Hematopoietic multipotent progenitor cell treated with erythropoietin and hydrocortisone succinate and interleukin-3 and kit ligand, for 8 days (in vitro differentiated cells): Measurements from ENCODE around the gene COA5.

ENCODE experiments used
- DNase-seq: peaks from one replicate; pipeline ENCODE4 v3.0.0-alpha.2; 2015

COA5 gene

DNA sequence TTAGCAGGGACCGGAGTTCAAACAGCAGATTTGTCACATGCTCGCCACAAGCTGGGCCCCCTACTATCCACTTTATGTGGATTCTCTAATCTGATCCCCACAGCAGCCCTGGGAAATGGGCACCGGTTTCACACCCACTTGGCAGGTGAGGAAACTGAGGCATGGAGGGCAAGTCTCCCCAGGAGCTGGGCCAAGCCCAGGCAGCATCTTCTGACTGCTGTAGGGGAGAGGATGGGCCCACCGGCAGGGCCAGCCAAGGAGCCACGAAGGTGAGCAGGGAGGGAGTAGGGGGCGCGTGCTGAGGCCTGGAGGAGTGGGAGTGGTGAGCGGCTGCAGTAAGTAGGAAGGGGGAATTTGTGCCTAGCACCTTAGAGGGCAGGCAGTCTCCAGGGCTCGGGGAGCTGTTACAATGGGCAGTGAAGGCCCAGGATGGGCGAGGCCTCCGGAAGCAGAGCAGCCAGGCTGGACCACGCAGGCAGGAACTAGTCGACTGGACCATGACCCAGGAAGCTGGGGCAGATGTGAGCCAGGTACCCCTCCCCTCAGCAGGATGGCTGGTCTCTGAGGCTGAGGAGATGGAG is 37.1 kb downstream of the COA5 start:
- no peak for DNase-seq

GRCh38 chr2:98570356-98570755 is 38.0 kb downstream of the COA5 start:
- DNase-seq: no peak

- DNase-seq: no peak
Observed at GRCh38 chr2:98569915-98570314, 38.4 kb downstream of the COA5 start.

- DNase-seq: peak; percentile 45
Observed at GRCh38 chr2:98569197-98569793, 39.0 kb downstream of the COA5 start.

DNA sequence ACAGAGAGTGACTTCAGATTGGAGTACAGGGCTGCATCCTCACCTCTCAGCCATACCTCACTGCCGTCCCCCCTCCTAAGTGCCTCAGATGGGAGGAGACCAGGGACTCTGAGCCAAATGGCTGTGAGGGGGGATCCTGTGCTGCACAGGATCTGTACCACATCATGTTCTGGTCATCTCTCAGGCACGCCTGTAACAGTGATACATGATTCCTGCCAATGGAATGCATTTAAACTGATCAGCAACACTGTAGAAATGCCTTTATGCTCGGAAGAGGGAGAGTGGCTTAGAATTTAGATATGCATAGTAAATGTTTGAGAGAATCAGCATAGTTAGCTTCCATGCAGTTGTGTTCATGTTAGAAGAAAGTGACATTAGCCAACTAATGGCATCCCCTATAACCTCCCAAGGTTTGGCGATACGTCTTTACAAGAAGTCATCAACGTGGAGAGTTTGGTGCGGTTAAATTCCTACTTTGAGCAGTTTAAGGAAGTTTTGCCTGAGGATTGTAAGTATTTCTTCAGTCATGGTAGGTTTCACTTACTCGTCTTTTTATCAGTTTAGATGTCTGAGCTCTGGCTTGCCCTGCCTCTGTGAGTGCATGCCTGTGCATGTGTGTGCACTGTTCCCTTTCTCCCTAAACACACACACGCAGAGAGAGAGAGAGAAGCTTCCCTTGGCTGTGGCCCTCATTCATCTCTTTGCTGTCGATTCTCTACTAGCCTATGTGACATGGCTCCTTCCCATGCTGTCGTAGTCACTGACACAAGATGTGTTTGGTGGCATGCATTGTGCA is 40.0 kb downstream of the COA5 start:
- no peak for DNase-seq

- DNase-seq: no peak
Observed at GRCh38 chr2:98565941-98566340, 42.4 kb downstream of the COA5 start.

DNA sequence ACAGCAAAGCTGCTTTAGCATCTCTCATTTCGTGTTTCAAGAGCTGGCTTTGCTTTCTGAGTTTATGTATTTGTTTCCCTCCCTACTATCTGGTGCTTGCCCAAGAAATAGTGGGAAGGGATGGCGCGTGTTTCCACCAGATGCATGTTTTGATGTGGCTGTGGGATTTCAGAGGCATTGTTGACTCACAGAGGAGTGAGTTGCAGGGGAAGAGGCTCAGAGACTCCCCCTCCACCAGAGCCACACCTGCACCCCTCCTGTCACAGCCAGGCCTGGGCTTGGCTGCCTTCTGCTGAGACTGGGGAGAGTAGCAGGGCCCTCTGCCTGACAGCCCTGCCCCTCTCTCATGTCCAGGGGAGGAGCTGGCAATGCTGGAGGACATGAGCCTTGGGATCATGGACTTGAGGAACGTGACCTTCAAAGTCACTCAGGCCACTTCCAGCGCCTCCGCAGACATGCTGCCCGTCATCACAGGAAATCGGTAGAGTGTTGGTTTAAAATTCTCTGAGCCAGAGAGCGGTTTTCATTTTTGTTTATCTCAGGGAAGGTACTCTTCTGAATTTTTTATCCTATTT is 42.9 kb downstream of the COA5 start:
- no peak for DNase-seq

GRCh38 chr2:98564541-98565132 is 43.7 kb downstream of the COA5 start:
- DNase-seq: no peak

GRCh38 chr2:98563394-98563793 is 44.9 kb downstream of the COA5 start:
- no peak for DNase-seq

DNA sequence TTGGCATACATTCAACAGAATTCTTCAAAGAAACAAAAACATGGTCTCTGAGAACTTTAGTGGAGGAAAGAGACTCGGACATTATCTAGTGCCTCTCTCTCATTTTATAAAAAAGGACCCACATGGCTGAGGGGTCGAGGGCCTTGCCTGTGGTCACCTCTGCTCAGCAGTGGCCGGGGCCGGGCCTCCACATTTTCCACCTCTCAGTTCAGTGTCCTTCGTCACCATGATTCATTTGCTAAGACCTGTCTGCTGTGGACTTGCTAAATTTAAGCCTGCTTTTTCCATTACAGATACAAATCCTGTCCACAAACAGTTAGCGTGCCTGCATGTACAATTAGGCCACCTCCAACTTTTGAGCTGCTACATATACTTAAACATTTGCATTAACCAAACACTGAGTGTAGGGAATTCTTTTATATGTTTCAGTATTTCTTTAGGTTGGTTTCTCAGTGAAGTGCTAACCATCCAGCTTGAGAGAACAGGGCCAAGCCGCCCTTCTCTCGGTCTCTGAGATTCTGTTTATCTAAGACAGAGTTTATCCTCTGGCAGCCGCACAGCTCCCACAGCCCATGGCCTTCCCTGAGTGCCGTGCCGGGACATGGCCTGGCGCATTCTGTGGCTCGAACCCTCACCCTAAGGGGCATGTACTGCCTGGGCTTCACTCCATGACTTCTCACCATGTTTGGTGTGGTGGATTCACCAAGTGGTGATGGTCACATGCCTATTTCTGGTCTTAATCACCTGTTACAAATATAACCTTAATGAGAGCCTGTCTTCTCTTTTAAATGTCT is 46.2 kb downstream of the COA5 start:
- no peak for DNase-seq

DNA sequence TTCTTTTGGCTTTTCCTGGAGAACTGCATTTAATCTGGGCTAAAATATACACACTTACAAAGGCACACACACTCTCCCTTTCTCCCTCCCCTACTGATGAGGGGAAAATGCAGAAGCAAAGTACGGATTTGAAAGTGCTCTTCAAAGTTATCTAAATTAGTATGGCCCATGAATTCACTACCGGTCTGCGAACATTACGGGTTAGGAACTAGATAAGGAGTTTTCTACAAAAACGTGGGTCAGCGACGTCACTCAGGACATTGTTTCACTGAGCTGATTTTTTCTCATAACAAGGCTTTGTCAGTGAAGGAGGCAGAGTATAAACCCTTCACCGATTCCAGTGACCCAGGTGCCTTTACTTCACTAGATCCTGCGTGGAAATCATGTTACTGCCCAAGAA is 47.3 kb downstream of the COA5 start:
- no peak for DNase-seq

GRCh38 chr2:98560256-98560771 is 48.0 kb downstream of the COA5 start:
- DNase-seq: peak; percentile 92

DNA sequence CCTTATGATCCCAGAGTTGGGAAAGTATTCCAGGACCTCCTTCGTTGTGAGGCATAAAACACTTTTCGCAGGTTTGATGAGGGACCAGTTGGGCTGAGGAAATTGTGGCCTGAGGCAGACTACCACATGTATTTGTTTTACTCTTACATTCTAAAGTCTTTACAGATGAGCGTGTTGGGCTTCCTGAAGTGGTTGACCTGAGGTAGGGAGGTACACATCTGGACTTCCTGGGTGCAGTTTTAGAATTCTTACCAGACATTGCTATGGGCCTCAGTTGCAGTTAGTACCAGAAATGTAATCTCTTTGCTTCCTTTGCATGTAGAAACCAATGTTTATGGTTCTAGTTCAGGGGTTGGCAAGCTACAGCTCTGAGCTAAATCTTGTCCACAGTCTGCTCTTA is 48.7 kb downstream of the COA5 start:
- DNase-seq: no peak

- DNase-seq: no peak
Observed at GRCh38 chr2:98558852-98559530, 49.3 kb downstream of the COA5 start.

DNA sequence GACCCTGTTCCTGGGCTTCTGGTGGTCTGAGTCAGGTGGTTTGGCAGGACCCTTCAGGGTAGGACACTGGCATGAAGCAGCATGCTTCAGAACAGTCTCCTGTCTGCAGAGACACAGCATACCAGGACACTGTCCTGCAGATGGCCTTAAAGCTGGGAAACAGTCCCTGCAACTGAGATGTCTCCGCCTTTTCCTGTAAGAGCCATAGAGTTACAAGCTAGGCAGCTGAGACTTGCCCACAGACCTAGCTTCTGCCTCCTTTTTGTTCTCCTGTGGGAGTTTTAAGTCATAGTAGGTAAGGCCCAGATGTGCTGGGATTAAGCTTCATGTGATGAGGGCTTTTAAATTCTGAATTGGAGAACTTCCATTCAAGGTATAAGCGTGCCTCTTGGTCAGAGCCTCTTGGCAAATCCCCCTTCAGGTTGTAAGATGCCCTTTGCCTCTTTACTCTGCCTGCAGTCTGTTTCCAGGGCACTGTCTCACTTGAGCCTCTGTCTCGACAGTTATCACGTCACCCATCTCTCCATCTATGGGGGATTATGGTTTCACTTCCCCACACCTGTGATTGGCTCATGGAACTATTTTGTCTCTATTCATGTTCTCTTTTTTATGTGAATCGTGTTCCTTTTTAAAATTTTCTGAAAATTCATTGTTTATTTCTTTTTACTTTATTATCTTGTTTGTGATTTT is 51.8 kb downstream of the COA5 start:
- no peak for DNase-seq

DNA sequence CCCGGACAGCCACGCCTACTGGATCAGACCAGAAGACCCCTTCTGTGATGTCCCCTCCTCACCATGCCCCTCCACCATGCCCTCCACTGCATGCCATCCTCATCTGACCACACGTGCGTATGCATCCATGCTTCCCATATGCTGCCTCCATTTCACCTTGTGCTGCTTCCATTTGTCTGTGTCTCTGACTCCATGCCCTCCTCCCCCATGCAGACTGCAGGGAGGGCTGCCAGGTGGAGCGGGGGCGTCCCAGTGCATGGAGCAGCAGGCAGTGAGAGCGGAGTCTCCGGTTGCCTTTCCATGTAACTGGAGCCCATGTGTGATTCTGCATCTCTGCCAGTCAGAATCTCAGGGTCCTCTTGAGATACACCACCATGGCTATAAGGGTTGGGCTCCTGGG is 52.6 kb downstream of the COA5 start:
- DNase-seq: no peak

DNA sequence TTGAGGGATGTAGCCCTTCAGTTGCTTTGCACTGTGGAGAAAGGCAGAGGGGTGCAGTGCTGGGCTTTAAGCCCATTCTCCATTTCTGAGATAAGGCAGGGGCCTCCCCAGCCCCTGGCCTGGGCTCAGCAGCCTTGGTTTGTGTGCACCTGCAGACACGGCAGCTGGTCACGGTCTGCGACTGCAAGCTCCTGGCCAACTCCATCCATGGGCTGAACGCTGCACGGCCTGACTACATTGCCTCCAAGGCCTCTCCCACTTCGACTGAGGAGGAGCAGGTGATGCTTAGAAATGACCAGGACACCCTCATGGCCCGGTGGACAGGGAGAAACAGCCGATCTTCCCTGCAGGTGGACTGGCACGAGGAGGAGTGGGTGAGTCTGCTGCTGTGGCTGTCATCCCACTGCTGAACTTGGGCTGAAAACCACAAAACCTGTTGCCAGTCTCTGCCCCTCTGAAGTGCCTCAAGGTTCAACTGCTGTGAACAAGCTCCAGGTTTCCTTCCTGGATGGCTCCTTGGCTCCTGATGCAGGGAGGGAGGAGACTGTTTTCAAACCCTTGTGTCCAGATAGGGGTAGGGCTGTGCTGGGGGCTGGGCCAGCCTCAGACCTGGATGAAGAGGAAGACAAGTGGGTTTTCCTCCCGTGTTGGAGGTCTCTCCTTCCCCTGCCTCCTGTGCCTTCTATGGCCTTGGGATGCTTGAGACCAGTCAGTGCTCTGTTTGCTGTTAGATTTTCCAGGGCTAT is 54.0 kb downstream of the COA5 start:
- no peak for DNase-seq

- DNase-seq: no peak
Observed at GRCh38 chr2:98552499-98553179, 55.7 kb downstream of the COA5 start.

DNA sequence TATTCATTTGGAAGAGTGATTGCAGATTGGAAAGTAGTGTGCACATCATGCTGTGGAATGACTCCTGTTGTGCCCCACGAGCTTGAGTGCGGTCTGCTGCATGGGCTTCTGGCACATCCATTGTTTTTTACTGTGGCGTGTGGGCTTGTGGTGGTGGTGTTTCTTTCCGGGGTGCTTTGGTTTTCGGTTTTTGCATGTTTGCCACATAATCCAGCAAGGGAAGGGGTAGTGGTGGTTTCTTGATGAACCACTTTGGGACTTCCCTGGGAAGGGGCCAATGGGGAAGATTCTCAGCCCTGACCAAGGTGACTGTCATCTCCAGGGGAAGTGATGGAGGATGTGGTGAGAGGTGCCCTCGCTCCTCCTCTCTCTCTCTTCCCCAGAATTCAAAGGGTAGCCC is 57.0 kb downstream of the COA5 start:
- DNase-seq: no peak

GRCh38 chr2:98550165-98550564 is 58.1 kb downstream of the COA5 start:
- no peak for DNase-seq
